SU-DHL-6 (cell line): ENCODE measurements around the gene APOE.
A peak's percentile ranks its signal among the peaks of the same experiment; 100 is the strongest.
"Not testable (repeated sequence)": the region's sequence is repeated elsewhere in the genome, so short reads cannot be mapped to it uniquely, and the experiment has no call there.

Source experiments
- H2AFZ ChIP-seq: fragments of 200-600 bp; sonication (generic); 2 replicates; pipeline ENCODE4 v1.6.1; 2014; ENCODE audit warnings: low read depth, mild to moderate bottlenecking, moderate library complexity, mixed read lengths, antibody characterized with exemption, low read length; ENCODE audit not compliant: severe bottlenecking
- H3F3A ChIP-seq: fragments of 200-600 bp; shearing (Covaris generic); 2 replicates; pipeline ENCODE4 v1.6.0; 2016; ENCODE audit warnings: antibody characterized with exemption, mild to moderate bottlenecking; ENCODE audit not compliant: insufficient read depth
- H3K27ac ChIP-seq: fragments of 200-600 bp; sonication (generic); 2 replicates; pipeline ENCODE4 v1.5.1; 2016; ENCODE audit warnings: low read depth, mild to moderate bottlenecking, low read length, moderate library complexity, mixed read lengths
- H3K27me3 ChIP-seq: fragments of 200-600 bp; sonication (generic), shearing (Covaris generic); 2 replicates; pipeline ENCODE4 v1.6.0; 2014; ENCODE audit warnings: mild to moderate bottlenecking, low read length
- H3K36me3 ChIP-seq: fragments of 200-600 bp; sonication (generic); 2 replicates; pipeline ENCODE4 v1.6.1; 2014; ENCODE audit warnings: mild to moderate bottlenecking, low read length, mixed read lengths
- H3K4me2 ChIP-seq: fragments of 300-600, 200-600 bp; shearing (Covaris generic), sonication (generic); 2 replicates; pipeline ENCODE4 v1.6.0; 2014; ENCODE audit warnings: low read length, low read depth, mild to moderate bottlenecking; ENCODE audit not compliant: poor library complexity, severe bottlenecking
- H3K4me3 ChIP-seq: fragments of 200-600 bp; sonication (generic); 2 replicates; pipeline ENCODE4 v1.5.1; 2014; ENCODE audit warnings: antibody characterized with exemption, low read length, mild to moderate bottlenecking, mixed read lengths; ENCODE audit not compliant: insufficient read depth, poor library complexity, severe bottlenecking
- H3K79me2 ChIP-seq: fragments of 200-600 bp; sonication (generic); 2 replicates; pipeline ENCODE4 v1.6.1; 2014; ENCODE audit warnings: mild to moderate bottlenecking, low read length, moderate library complexity; ENCODE audit not compliant: insufficient read depth
- H3K9ac ChIP-seq: fragments of 200-600 bp; sonication (generic); 2 replicates; pipeline ENCODE4 v1.7.0; 2014; ENCODE audit warnings: mild to moderate bottlenecking, low read length
- H3K9me2 ChIP-seq: fragments of 200-600 bp; sonication (generic); replicated peaks from 2 replicates; pipeline ENCODE4 v1.6.1; 2014; ENCODE audit warnings: low read length; ENCODE audit not compliant: insufficient read depth
- H3K9me3 ChIP-seq: fragments of 200-600 bp; sonication (generic); 2 replicates; pipeline ENCODE4 v1.6.1; 2014; ENCODE audit warnings: low read length, mixed read lengths; ENCODE audit not compliant: insufficient read depth
- H4K20me1 ChIP-seq: fragments of 200-600 bp; sonication (generic); 2 replicates; pipeline ENCODE4 v1.6.1; 2014; ENCODE audit warnings: low read depth, mild to moderate bottlenecking, antibody characterized with exemption, low read length, moderate library complexity, mixed read lengths
- EZH2phosphoT487 ChIP-seq: fragments of 200-600 bp; sonication (generic), shearing (Covaris generic); conservative IDR thresholded peaks from 2 replicates; pipeline ENCODE4 v1.6.1; 2018; ENCODE audit warnings: mild to moderate bottlenecking, antibody characterized with exemption, low read length, moderate library complexity, mixed read lengths
- TF ChIP-seq, protein P1 (sequence below): fragments of 200-600 bp; sonication (generic); IDR thresholded peaks from one replicate; pipeline ENCODE4 v1.5.1; 2017; ENCODE audit warnings: antibody characterized with exemption, mild to moderate bottlenecking, low read length, moderate library complexity; ENCODE audit not compliant: insufficient read depth, poor library complexity, severe bottlenecking

APOE gene

DNA sequence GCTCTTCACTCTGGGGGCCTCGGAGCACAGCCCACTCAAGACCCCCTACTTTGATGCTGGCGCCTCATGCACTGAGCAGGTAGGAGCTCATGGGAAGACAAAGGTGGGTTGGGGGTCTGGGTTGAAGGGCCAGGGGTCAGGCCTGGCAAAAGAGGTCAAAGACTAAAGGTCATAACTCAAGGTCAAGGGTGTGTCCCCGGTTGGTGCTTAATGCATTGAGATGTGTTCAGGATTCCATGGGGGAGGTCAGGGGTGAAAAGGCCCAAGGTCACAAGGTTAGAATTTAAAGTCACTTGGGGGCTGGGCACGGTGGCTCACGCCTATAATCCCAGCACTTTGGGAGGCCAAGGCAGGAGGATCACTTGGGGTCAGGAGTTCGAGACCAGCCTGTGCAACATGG is 19.5 kb upstream of the APOE start:
- Histone ChIP-seq H3K27me3 (no peaks in the 10 kb centered on the region), H3K9me3 (no peaks in the 10 kb centered on the region; the same call in 1 of the 2 replicates), H3F3A (peaks cover 6% of the 10 kb centered on the region), H3K4me3 (no peak overlapping the region), H4K20me1 (no peaks in the 10 kb centered on the region), H2AFZ (no peak overlapping the region), H3K4me2 (no peak overlapping the region), H3K9ac (no peak overlapping the region), H3K36me3 (no peaks in the 10 kb centered on the region), H3K9me2 (no peaks in the 10 kb centered on the region), H3K27ac (no peak overlapping the region), H3K79me2 (no peaks in the 10 kb centered on the region; the same call in 1 of the 2 replicates)
- no peak for TF ChIP-seq EZH2phosphoT487
- TF ChIP-seq, protein P1, sequence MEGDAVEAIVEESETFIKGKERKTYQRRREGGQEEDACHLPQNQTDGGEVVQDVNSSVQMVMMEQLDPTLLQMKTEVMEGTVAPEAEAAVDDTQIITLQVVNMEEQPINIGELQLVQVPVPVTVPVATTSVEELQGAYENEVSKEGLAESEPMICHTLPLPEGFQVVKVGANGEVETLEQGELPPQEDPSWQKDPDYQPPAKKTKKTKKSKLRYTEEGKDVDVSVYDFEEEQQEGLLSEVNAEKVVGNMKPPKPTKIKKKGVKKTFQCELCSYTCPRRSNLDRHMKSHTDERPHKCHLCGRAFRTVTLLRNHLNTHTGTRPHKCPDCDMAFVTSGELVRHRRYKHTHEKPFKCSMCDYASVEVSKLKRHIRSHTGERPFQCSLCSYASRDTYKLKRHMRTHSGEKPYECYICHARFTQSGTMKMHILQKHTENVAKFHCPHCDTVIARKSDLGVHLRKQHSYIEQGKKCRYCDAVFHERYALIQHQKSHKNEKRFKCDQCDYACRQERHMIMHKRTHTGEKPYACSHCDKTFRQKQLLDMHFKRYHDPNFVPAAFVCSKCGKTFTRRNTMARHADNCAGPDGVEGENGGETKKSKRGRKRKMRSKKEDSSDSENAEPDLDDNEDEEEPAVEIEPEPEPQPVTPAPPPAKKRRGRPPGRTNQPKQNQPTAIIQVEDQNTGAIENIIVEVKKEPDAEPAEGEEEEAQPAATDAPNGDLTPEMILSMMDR, result no peak

DNA sequence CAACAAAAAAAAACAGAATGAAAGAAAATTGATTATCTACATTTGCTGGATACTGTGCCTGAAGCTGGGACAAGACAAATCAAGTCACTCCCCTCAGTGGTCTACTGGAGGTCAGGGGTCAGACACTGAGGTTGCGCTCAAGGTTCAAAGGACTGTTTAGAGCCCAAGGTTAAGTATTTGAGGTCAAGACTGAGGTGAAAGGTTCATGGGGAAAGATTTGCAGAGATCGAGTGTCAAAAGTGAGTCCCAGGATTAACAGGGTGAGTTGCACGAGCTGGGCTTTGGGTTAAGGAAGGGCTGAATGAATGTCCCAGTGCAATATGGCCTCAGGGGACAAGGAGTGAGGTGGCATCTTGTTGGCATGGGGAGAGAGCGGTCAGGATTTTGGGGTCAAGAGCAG is 17.9 kb upstream of the APOE start:
- Histone ChIP-seq H2AFZ (no peak overlapping the region), H3K9me2 (no peaks in the 10 kb centered on the region), H3F3A (peaks cover 6% of the 10 kb centered on the region), H3K4me2 (no peak overlapping the region), H3K9ac (no peak overlapping the region), H3K36me3 (no peaks in the 10 kb centered on the region), H3K27ac (no peak overlapping the region), H3K79me2 (peaks cover 15% of the 10 kb centered on the region), H3K4me3 (no peak overlapping the region), H3K9me3 (no peaks in the 10 kb centered on the region; the same call in 1 of the 2 replicates), H4K20me1 (no peaks in the 10 kb centered on the region; the same call in 1 of the 2 replicates), H3K27me3 (no peaks in the 10 kb centered on the region)
- TF ChIP-seq, protein P1, result no peak
- TF ChIP-seq EZH2phosphoT487, result no peak

GRCh38 chr19:44888335-44888734 is 17.3 kb upstream of the APOE start:
- not testable (repeated sequence) for H3K4me3 ChIP-seq, H4K20me1 ChIP-seq, H3K36me3 ChIP-seq, H3K9me2 ChIP-seq, H3K9me3 ChIP-seq, H3F3A ChIP-seq, H3K27ac ChIP-seq, H3K9ac ChIP-seq, H3K4me2 ChIP-seq, H3K27me3 ChIP-seq, H2AFZ ChIP-seq
- H3K79me2 ChIP-seq, result peaks cover 22% of the 10 kb centered on the region

- Histone ChIP-seq H3F3A (peaks cover 6% of the 10 kb centered on the region), H3K9ac (peak overlapping the region; percentile 42), H3K9me2 (no peaks in the 10 kb centered on the region), H3K4me3 (peak overlapping the region; percentile 59), H3K27me3 (no peaks in the 10 kb centered on the region), H3K36me3 (no peaks in the 10 kb centered on the region), H3K27ac (peak overlapping the region; percentile 82), H4K20me1 (no peaks in the 10 kb centered on the region; the same call in 1 of the 2 replicates), H3K4me2 (peak overlapping the region; percentile 89), H2AFZ (peak overlapping the region; percentile 86), H3K9me3 (no peaks in the 10 kb centered on the region; the same call in 1 of the 2 replicates), H3K79me2 (peaks cover 24% of the 10 kb centered on the region)
- TF ChIP-seq, protein P1, result no peak
- no peak for TF ChIP-seq EZH2phosphoT487
Measured at GRCh38 chr19:44889830-44890365, 15.7 kb upstream of the APOE start.
